Measurements from ENCODE around the gene SUMO3. TPM values are rescaled to one million over a fixed set of nuclear protein-coding genes. Genes with fewer than 3 reads are reported as not detected.
A peak's percentile ranks its signal among the peaks of the same experiment; 100 is the strongest.

Gene SUMO3
- total and polyA plus RNA-seq, 2 of the 13 experiments (the other 11 are each of a cell fraction or from before 2014, with no cell fraction given): 51.4 to 92.4 TPM

GRCh38 chr21:44801468-44802395, 16.1 kb downstream of the SUMO3 start, which contains the start of gene UBE2G2 (continued):
- TF ChIP-seq THAP7 (CRISPR knock-in tag; IDR thresholded peaks at IDR 0.05) (0 out of 2 replicates have a peak, but pooled peaks have one; percentile 69), ZNF781 (CRISPR knock-in tag; IDR thresholded peaks at IDR 0.05; ENCODE audit: borderline replicate concordance, not compliant biosample characterization) (peak; percentile 66), AGO2 (optimal IDR thresholded peaks at IDR 0.05; ENCODE audit: low read depth, low read length) (peak; percentile 47), ZNF691 (CRISPR knock-in tag; IDR thresholded peaks at IDR 0.05; ENCODE audit: borderline replicate concordance, low read depth) (no peak), REPIN1 (CRISPR knock-in tag; IDR thresholded peaks at IDR 0.05; ENCODE audit: borderline replicate concordance, low read depth) (no peak), TAF1 (CRISPR knock-in tag; IDR thresholded peaks at IDR 0.05) (peak; percentile 82), ZNF569 (CRISPR knock-in tag; IDR thresholded peaks at IDR 0.05; ENCODE audit: borderline replicate concordance) (no peak), ZNF720 (CRISPR knock-in tag; IDR thresholded peaks at IDR 0.05) (0 out of 2 replicates have a peak, but pooled peaks have one; percentile 22), ZNF138 (CRISPR knock-in tag; IDR thresholded peaks at IDR 0.05; ENCODE audit: low read depth) (peak; percentile 90; the same call in 1 of the 2 replicates), GABPB1 (CRISPR knock-in tag; IDR thresholded peaks at IDR 0.05) (peak; percentile 98), ZNF850 (CRISPR knock-in tag; conservative IDR thresholded peaks at IDR 0.05) (0 out of 2 replicates have a peak, but pooled peaks have one; percentile 25), PITX1 (CRISPR knock-in tag; IDR thresholded peaks at IDR 0.05) (no peak; the same call in 1 of the 2 replicates)
- TF ChIP-seq, protein P1, sequence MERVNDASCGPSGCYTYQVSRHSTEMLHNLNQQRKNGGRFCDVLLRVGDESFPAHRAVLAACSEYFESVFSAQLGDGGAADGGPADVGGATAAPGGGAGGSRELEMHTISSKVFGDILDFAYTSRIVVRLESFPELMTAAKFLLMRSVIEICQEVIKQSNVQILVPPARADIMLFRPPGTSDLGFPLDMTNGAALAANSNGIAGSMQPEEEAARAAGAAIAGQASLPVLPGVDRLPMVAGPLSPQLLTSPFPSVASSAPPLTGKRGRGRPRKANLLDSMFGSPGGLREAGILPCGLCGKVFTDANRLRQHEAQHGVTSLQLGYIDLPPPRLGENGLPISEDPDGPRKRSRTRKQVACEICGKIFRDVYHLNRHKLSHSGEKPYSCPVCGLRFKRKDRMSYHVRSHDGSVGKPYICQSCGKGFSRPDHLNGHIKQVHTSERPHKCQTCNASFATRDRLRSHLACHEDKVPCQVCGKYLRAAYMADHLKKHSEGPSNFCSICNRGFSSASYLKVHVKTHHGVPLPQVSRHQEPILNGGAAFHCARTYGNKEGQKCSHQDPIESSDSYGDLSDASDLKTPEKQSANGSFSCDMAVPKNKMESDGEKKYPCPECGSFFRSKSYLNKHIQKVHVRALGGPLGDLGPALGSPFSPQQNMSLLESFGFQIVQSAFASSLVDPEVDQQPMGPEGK (CRISPR knock-in tag; IDR thresholded peaks at IDR 0.05): no peak
